ENCODE measurements around the gene WWC1.
"Not testable (repeated sequence)": the region's sequence is repeated elsewhere in the genome, so short reads cannot be mapped to it uniquely, and the experiment has no call there.

Gene WWC1

GRCh38 chr5:168286386-168286785 lies 5.1 kb upstream of the WWC1 start:
- no peak for DNase-seq (ENCODE audit: low read depth)

GRCh38 chr5:168286863-168287262 lies 4.6 kb upstream of the WWC1 start:
- DNase-seq (ENCODE audit: low read depth), result not testable (repeated sequence)

GRCh38 chr5:168287362-168287761 lies 4.1 kb upstream of the WWC1 start:
- DNase-seq (ENCODE audit: low read depth), result no peak

GRCh38 chr5:168288349-168289245 lies 2.8 kb upstream of the WWC1 start:
- no peak for DNase-seq (ENCODE audit: low read depth)

- no peak for DNase-seq (ENCODE audit: low read depth)
Measured at GRCh38 chr5:168290902-168291341, 523 bp upstream of the WWC1 start.

GRCh38 chr5:168291964-168292785 lies 730 bp downstream of the WWC1 start:
- DNase-seq (ENCODE audit: low read depth), result no peak

- no peak for DNase-seq (ENCODE audit: low read depth)
Measured at GRCh38 chr5:168292786-168293696, 1.6 kb downstream of the WWC1 start.

GRCh38 chr5:168295574-168296201 lies 4.2 kb downstream of the WWC1 start:
- DNase-seq (ENCODE audit: low read depth), result no peak

- DNase-seq (ENCODE audit: low read depth), result no peak
Measured at GRCh38 chr5:168296682-168297081, 5.2 kb downstream of the WWC1 start.

GRCh38 chr5:168298949-168299348 lies 7.5 kb downstream of the WWC1 start:
- DNase-seq (ENCODE audit: low read depth), result no peak

- no peak for DNase-seq (ENCODE audit: low read depth)
Measured at GRCh38 chr5:168299372-168299771, 7.9 kb downstream of the WWC1 start.

- no peak for DNase-seq (ENCODE audit: low read depth)
Measured at GRCh38 chr5:168300326-168301182, 9.1 kb downstream of the WWC1 start.

- no peak for DNase-seq (ENCODE audit: low read depth)
Measured at GRCh38 chr5:168301593-168302390, 10.3 kb downstream of the WWC1 start.

GRCh38 chr5:168302785-168303184 lies 11.3 kb downstream of the WWC1 start:
- no peak for DNase-seq (ENCODE audit: low read depth)

GRCh38 chr5:168303393-168304025 lies 12.1 kb downstream of the WWC1 start:
- DNase-seq (ENCODE audit: low read depth), result no peak

GRCh38 chr5:168304349-168304748 lies 12.9 kb downstream of the WWC1 start:
- no peak for DNase-seq (ENCODE audit: low read depth)

- DNase-seq (ENCODE audit: low read depth), result no peak
Measured at GRCh38 chr5:168305281-168305680, 13.8 kb downstream of the WWC1 start.

GRCh38 chr5:168307022-168307421 lies 15.6 kb downstream of the WWC1 start:
- no peak for DNase-seq (ENCODE audit: low read depth)

- DNase-seq (ENCODE audit: low read depth), result no peak
Measured at GRCh38 chr5:168307925-168308584, 16.6 kb downstream of the WWC1 start.
